AG09309 (cell line): ENCODE data around the gene MRPL22.

Experiments
- DNase-seq: peaks from one replicate; pipeline ENCODE4 v3.0.0-alpha.2; 2010; ENCODE audit warnings: low read depth
- H3K4me3 ChIP-seq: 2 replicates; pipeline ENCODE4 v1.5.1; 2011; ENCODE audit warnings: mild to moderate bottlenecking, low read depth, low read length, moderate library complexity; ENCODE audit not compliant: control insufficient read depth
- CTCF ChIP-seq: IDR thresholded peaks from 2 replicates; pipeline ENCODE4 v1.5.1; 2011; ENCODE audit warnings: mild to moderate bottlenecking, low read depth, low read length, inconsistent platforms; ENCODE audit not compliant: insufficient read depth, control insufficient read depth; ENCODE audit errors: missing control alignments

The MRPL22 gene

GRCh38 chr5:154940772-154941620 is at the start of gene MRPL22:
MRPL22 (plus strand) TSS chr5:154941073; CDS start chr5:154941111, 38 bp downstream.
- no peak for TF ChIP-seq CTCF
- H3K4me3 ChIP-seq, result peak within 1 kb of the TSS; percentile 61
- DNase-seq, result peak; percentile 71

DNA sequence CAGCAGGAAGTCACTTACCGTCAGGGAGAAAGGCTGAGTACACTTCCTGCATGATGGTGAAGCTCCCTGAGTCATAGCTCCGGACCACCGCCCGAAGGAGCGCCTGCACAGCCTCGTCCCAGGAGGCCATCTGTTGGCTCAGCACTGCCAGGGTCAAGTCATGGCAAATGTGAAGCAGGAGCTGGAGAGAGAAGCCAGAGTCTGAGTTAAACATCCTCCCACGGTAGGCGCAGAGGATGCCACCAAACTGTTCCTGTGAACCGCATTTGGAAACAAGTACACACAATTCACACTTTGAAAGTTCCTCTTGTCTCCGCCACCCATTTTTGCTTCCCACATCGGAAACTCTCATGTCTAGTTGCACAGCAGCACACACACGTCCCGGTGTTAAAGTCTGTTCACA is 48.5 kb upstream of the MRPL22 start:
- DNase-seq, result no peak
- no peak overlapping the region for H3K4me3 ChIP-seq
- TF ChIP-seq CTCF, result no peak

DNA sequence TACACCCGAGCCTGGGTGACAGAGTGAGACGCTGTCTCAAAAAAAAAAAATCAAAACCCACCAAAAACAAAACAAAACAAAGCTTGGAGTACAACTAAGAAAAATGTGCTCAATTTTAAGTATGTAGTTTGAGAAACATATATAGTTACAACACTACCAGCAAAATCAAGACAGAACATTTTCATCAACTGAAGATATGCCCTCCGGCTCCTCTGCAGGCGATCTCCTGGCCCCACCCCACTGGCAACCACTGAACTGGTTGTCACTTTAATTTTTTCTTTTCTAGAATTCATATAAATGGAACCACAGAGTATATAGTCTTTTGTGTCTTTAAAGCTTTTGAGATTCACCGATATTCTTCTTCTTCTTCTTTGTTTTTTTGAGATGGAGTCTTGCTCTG is 47.5 kb upstream of the MRPL22 start:
- H3K4me3 ChIP-seq, result no peak overlapping the region
- no peak for DNase-seq
- TF ChIP-seq CTCF, result no peak

- DNase-seq, result no peak
- TF ChIP-seq CTCF, result no peak
- H3K4me3 ChIP-seq, result no peak overlapping the region
Measured at GRCh38 chr5:154895606-154896561, 45.0 kb upstream of the MRPL22 start.

DNA sequence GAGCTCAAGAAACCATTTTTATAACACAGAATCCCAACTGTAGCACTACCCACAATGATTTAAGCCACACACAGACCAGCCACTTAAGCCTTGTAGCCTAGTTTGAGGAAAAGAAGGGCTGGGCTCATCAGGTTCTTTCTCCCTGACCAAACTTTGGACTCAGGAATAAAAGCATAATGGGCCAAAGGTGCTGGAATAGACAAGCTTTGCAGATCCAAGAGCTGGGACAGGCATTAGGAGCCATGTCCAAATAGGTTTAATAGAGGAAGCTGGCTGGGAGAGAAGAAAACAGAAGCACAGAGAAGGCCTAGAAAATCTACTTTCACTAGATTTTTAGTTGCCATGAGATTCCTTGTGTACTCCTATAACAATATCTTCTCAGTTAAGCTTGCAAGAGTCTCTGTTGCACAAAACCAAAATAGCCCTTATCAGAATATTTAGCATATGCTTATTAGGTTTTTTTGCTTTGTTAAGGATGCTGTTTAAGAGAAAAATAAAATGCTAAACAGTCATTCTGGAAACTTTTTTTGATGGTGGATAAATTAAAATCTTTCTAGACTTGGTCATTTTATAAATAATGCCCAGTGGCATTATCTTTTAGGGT is 44.2 kb upstream of the MRPL22 start:
- no peak for DNase-seq
- TF ChIP-seq CTCF, result no peak
- no peak overlapping the region for H3K4me3 ChIP-seq

- no peak for DNase-seq
- no peak for TF ChIP-seq CTCF
Measured at GRCh38 chr5:154898210-154898609, 42.7 kb upstream of the MRPL22 start.

More at GRCh38 chr5:154898210-154898609, 42.7 kb upstream of the MRPL22 start:
- H3K4me3 ChIP-seq, result no peak overlapping the region
